Retinal pigment epithelial cell (primary cell): ENCODE measurements around the gene CHCHD6.

ENCODE experiments used
- DNase-seq: peaks from one replicate; pipeline ENCODE4 v3.0.0-alpha.2; 2010; ENCODE audit warnings: low read depth
- H3K4me3 ChIP-seq: 2 replicates; pipeline ENCODE4 v1.5.1; 2011; ENCODE audit warnings: mild to moderate bottlenecking, low read length, control low read depth, moderate library complexity
- CTCF ChIP-seq: conservative IDR thresholded peaks from 2 replicates; pipeline ENCODE4 v1.5.1; 2011; ENCODE audit warnings: low read depth, low read length, control low read depth, inconsistent platforms

The CHCHD6 gene

GRCh38 chr3:126746395-126747177 is 42.5 kb downstream of the CHCHD6 start:
- H3K4me3 ChIP-seq = no peak overlapping the region
- DNase-seq = peak; percentile 64
- peak; percentile 33 for TF ChIP-seq CTCF

GRCh38 chr3:126747768-126748167 is 43.7 kb downstream of the CHCHD6 start:
- no peak for TF ChIP-seq CTCF
- H3K4me3 ChIP-seq = no peak overlapping the region
- DNase-seq = no peak

- DNase-seq = no peak
- no peak overlapping the region for H3K4me3 ChIP-seq
- no peak for TF ChIP-seq CTCF
These were observed 44.9 kb downstream of the CHCHD6 start for GRCh38 chr3:126748701-126749546.

- H3K4me3 ChIP-seq = no peak overlapping the region
- DNase-seq = no peak
- TF ChIP-seq CTCF = no peak
These were observed 45.5 kb downstream of the CHCHD6 start for GRCh38 chr3:126749547-126749875.

- no peak for TF ChIP-seq CTCF
- H3K4me3 ChIP-seq = no peak overlapping the region
- no peak for DNase-seq
These were observed 46.1 kb downstream of the CHCHD6 start for GRCh38 chr3:126749931-126750755.

GRCh38 chr3:126750756-126751121 is 46.7 kb downstream of the CHCHD6 start:
- peak; percentile 4 for TF ChIP-seq CTCF

More at GRCh38 chr3:126750756-126751121, 46.7 kb downstream of the CHCHD6 start:
- DNase-seq = no peak
- no peak overlapping the region for H3K4me3 ChIP-seq
